ENCODE data around the gene EEIG2.
A peak's percentile ranks its signal among the peaks of the same experiment; 100 is the strongest.
"Not testable (repeated sequence)": the region's sequence is repeated elsewhere in the genome, so short reads cannot be mapped to it uniquely, and the experiment has no call there.

Gene EEIG2

DNA sequence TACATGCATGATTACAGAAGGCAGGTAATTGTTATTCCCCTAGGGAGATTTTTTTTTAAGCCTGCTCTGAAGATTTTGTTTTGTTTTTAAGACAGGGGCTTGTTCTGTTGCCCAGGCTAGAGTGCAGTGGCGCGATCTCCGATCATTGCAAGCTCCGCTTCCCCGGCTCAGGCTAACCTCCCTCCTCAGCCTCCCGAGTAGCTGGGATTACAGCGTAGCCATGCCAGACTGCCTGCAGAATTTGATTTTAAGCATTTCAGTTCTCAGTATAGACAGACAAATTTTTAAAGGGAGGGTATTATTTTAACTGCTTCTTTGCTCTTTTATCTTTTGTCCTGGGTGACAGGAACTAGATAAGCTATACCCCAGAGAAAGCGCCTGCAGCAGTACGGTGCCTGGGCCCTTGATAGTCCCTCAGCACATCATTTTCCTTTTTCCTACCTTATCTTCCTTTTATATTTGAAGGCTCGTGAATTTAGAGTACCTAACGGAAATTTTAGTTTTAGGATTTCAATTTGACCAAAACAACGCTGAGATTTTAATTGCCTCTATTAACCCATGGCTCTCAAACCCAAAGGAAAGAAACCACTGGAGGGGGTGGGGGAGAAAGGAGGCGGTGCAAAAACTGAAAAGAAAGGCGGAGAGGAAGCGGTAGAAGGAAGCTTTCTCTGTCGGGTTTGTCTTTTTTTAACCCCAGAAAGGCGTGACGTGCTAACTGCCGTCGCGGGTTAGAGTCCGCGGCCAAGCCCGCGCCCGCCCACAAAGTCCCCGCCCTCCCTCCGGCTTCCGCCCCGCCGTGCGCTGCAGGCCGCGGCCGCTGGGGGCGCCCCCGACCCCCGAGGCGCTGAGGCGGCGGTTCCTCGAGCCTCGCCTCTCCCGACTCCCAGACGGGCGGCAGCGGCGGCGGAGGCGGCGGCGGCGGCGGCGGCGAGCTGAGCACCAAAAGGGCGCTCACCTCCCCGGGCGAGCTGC is at the start of gene EEIG2:
Gene EEIG2, plus strand, starts transcription at position 886 of the 972 bp plus-strand sequence. CDS start 329 bp downstream, outside the sequence.
- peak; percentile 79 for DNase-seq

DNA sequence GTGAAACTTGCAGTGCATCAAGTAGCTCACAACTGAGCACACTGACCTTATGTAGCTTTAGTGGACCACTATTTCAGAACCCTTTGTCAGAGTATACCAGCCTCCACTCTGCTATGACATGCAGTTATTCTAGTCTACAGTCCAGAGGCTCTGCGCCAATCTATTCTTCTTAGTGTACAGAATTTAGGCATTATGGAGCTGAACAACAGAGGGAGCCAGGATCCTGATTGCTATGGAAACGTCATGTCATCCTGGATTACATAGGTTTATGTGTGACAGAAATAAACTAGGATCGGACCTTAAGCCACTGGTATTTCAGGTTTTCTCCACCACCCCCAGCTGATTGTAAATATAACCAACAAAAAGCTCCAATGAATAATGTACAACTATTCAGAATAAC is 48.1 kb upstream of the EEIG2 start:
- no peak for DNase-seq

DNA sequence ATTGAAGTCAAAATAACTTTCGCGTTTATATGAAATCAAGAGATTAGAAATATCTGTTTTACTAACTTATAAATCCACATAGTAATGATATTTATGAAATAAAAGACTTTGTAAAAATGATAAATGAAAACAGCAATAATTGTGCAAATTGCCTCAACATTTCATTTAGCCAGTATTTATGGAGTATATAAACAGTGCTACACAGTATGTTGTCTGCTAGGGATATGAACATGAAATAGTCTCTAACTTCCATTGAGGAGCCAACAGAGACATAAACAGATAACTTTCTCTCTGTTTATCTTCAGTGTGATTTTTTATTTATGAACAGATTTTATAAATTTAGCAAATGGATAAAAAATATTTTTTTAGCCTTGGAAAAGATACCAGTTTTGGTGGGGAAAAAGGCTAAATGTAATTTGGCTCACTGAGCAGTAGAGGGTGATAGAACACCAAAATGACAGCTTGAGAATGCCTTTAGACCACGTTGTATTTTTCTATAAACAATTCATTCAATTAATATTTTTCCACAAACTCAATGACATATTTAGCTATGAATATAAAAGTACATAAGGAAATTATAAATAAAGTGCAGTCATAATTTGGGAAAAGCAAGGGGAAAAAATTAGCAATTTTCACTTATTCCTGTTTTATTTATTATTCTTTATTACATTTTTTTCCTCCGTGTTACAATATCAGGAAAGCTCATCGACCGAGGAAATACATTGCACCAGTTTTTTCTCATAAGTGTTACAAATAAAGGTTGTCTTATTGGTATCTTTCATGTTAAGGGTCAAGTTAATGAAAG is 47.5 kb upstream of the EEIG2 start:
- peak; percentile 43 for DNase-seq

DNA sequence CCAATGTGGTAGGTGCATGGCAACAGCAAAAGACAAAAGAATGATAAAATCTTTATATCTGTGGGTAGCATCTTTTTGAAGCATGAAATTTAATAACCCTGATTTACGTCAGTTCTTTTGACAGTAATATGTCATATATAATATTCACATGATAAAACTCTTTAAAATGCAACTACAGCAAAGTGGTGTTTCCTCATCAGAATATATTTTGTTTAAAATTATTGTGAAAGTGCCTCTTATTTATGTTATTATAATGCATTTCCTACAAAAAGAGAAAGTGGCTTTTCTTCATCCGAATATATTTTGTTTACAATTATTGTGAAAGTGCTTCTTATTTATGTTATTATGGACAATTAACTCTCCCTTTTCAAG is 46.9 kb upstream of the EEIG2 start:
- DNase-seq: no peak

DNA sequence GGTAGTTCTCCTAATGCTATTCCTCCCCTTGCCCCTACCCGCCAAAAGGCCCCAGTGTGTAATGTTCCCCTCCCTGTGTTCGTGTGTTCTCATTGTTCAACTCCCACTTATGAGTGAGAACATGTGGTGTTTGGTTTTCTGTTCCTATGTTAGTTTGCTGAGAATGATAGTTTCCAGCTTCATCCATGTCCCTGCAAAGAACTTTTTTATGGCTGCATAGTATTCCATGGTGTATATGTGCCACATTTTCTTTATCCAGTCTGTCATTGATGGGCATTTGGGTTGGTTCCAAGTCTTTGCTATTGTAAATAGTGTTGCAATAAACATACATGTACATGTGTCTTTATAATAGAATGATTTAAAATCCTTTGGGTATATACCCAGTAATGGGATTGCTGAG is 46.0 kb upstream of the EEIG2 start:
- not testable (repeated sequence) for DNase-seq

DNA sequence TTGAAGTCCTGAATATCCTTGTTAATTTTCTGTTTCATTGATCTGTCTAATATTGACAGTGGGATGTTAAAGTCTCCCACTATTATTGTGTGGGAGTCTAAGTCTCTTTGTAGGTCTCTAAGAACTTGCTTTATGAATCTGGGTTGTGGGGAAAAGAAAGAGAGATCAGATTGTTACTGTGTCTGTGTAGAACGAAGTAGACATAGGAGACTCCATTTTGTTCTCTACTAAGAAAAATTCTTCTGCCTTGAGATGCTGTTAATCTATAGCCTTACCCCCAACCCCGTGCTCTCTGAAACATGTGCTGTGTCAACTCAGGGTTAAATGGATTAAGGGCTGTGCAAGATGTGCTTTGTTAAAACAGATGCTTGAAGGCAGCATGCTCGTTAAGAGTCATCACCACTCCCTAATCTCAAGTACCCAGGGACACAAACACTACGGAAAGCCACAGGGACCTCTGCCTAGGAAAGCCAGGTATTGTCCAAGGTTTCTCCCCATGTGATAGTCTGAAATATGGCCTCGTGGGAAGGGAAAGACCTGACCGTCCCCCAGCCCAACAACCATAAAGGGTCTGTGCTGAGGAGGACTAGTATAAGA is 42.5 kb upstream of the EEIG2 start:
- DNase-seq: not testable (repeated sequence)

DNA sequence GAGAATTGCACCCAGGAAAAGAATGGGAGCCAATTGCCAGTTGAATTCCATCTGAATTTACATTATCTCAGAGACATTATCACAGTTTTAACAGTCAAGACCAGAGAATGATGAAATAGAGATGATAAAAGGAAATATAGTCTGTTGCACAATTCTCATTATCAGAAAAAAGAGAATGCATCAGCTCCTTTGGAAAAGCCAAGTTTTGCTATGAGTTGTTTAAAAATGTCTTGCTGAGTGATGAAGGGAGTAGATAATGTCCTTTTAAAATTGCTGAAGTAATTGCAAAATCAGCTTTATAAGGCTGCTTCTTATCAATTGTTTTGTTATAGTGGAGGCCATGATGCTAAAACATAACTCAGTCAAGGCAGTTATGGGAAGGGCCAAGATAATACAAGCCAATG is 37.9 kb upstream of the EEIG2 start:
- no peak for DNase-seq

DNA sequence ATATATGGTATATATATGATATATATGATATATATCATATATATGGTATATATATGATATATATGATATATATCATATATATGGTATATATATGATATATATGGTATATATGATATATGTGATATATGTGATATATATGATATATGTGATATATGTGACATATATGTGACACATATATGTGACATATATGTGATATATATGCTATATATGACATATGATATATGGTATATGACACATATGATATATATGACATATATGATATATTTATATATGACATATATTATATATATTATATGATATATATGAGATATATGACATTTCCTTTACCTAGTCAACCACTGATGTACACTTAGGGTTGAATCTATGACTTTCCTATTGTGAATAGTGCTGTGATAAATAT is 36.1 kb upstream of the EEIG2 start:
- no peak for DNase-seq

DNA sequence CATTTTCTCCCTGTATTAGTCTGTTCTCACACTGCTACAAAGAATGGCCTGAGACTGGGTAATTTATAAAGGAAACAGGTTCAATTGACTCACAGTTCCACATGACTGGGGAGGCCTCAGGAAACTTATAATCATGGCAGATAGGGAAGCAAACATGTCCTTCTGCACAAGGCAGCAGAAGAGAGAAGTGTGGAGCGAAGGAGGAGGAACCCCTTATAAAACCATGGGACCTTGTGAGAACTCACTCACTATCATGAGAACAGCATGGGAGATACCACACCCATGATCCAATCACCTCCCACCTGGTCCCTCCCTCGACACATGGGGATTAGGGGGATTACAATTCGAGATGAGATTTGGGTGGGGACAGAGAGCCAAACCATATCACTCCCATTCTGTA is 35.2 kb upstream of the EEIG2 start:
- DNase-seq: no peak

DNA sequence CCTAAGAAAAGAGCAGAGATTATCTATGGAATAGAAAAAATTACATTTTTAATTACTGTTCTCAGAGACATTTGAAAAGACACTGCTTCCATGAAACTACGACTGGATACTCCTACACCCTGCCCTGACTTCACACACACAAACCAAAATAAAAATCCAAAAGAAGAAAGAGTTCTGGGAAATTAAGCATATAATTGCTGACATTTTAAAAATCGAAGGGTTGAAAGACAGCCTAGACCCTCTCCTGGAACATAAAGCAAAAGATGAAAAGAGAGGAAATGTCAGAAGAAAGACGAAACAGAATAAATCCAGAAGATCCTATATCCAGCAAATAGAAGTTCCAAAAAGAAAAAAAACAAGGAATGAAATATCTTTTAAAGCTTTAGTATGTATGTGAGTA is 32.8 kb upstream of the EEIG2 start:
- no peak for DNase-seq

DNA sequence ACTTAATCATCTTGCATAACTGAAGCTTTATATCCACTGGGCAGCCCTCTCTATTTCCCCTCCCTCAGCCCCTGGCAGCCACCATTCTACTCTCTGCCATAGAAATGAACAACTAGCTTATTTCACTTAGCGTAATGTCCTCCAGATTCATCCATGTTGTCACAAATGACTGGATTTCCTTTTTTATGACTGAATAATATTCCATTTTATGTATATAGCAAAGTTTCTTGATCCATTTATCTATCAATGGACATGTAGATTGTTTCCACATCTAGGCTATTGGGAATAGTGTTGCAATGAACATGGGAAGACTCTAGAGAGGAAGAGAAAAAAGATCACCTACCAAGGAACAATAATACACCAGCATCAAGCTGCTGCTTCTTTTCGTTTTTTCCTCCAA is 32.1 kb upstream of the EEIG2 start:
- DNase-seq: no peak

DNA sequence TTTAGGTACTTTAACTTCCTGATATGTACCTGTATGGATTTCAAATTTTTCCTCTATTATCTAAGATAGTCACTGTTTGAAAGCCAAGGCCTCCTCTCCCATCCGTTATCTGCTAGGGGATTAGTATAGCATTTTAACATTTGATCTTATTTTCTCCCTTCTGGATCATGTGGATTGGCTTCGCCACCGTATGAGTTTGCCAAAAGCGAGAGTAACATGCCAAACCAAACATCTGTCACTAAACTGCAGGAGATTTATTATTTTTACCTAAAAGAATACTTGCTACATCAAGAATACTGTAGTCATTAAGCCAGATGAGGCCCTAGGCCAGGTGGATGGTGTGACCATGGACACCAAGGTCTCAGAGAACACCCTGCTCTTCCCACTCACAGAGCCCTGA is 28.5 kb upstream of the EEIG2 start:
- DNase-seq: no peak

DNA sequence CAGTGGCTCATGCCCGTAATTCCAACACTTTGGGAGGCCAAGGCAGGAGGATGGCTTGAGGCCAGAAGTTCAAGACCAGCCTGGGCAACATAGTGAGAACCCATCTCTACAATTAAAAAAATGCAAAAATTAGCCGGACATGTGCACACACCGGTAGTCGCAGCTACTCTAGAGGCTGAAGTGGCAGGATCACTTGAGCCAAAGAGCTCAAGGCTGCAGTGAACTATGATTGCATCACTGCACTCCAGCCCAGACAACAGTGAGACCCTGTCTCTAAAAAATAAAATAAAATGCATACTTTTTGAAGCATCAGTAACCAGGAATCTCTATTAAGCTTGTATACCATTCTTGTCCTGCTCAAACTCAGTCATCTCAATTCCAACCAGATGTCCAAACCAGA is 27.2 kb upstream of the EEIG2 start:
- no peak for DNase-seq

DNA sequence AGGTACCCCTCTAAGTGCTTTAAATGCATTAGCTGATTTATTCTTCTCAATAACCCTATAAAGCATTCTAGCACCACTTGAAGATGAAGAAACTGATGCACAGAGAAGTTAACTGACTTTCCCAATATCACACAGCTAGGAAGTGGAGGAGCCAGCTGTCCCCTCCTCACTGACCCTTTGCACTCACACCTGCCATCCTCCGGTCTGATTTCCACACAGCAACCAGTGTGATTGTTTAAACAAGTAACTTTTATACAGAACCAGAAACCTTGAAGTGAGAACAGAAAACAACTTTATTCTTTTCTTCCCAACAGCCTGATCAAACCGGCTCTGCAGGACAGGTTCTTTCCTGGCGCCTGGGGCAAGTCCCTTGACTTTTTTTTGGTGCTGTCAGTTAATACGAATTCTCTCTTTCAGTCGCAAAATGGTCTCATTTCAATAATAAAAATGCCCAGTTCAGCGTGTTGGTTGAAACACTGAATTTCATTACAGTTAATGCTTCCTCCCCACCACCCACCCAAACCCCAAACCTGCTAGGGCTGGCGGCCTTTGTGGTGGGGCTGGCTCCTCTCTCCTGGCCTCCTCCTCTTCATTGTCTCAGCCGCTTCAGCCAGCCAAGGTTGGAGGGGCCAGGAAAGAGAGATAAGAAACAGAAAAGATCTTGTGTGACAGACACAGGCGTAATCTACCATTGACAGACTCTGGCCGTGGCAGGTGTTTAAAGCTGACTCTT is 26.4 kb upstream of the EEIG2 start:
- DNase-seq: no peak

DNA sequence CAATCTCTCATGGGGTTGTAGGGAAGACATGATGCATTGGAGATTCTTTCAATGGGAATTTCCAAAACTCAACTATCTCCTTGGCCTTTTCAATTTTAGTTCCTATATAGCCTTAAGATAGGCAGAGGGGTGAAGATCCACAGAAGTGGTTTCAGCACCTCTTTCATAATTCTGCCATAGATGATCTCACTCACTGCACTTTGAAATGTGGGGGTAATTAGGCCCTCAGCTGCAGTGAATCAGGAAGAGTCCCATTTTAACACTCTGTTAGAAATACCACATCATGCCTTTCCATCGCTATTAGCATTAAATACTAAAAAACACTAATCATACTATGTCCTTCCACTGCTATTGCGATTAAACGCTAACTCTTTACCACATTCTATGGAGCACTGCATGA is 25.1 kb upstream of the EEIG2 start:
- DNase-seq: no peak

DNA sequence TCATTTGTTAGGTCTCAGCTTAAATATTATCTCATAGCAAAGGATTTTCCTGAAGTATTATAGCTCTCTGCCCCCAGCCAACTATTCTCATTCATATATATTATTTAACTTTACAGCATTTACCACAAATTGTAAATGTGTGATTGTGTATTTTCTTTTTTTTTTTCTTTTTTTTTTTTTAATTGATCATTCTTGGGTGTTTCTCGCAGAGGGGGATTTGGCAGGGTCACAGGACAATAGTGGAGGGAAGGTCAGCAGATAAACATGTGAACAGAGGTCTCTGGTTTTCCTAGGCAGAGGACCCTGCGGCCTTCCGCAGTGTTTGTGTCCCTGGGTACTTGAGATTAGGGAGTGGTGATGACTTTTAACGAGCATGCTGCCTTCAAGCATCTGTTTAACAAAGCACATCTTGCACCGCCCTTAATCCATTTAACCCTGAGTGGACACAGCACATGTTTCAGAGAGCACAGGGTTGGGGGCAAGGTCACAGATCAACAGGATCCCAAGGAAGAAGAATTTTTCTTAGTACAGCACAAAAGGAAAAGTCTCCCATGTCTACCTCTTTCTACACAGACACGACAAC is 24.5 kb upstream of the EEIG2 start:
- DNase-seq: not testable (repeated sequence)

DNA sequence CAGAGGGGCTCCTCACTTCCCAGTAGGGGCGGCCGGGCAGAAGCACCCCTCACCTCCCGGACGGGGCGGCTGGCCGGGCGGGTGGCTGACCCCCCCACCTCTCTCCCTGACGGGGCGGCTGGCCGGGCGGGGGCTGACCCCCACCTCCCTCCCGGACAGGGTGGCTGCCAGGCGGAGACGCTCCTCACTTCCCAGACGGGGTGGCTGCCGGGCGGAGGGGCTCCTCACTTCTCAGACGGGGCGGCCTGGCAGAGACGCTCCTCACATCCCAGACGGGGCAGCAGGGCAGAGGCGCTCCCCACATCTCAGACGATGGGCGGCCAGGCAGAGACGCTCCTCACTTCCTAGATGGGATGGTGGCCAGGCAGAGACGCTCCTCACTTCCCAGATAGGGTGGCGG is 23.9 kb upstream of the EEIG2 start:
- DNase-seq: not testable (repeated sequence)

DNA sequence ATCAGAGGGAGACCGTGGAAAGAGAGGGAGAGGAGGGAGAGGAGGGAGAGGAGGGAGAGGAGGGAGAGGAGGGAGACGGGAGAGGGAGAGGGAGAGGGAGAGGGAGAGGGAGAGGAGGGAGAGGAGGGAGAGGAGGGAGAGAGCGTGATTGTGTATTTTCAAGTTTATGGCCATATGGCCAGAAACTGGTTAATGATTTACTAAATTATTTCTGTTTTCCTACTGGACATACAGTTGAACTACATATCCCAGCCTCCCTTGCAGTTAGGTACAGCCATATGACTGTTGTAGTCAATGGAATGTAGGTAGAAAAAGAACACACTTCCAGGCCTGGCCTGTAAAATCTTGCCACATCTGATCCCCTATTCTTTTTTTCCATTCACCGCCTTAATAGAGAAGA is 23.1 kb upstream of the EEIG2 start:
- not testable (repeated sequence) for DNase-seq

DNA sequence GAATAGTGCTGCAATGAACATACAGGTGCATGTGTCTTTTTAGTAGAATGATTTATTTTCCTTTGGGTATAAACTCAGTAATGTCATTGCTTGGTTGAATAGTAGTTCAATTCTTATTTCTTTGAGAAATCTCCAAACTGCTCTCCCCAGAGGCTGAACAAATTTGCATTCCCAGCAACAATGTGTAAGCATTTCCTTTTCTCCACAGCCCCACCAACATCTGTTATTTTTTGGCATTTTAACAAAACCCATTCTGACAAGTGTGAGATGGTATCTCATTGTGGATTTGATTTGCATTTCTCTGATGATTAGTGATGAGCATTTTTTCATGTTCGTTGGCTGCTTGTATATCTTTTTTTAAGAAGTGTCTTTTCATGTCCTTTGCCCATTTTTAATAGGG is 21.9 kb upstream of the EEIG2 start:
- DNase-seq: no peak

DNA sequence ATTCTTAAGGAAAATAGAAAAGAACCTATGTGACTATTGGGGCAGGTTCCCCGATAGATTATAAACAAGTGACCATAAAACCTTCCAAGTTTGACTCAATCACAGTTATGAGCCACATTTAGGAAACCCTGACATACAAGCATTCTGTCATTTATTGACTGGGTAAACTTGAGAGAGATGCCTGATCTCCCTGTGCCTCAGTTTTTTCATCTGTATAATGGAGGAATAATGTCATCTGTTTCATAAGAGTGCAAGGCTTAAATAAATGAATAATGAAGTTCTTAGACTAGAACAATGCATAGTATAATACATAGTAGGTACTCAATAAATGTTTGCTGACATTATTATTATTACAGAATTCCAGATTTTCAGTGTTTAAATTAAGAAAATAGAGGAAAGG is 18.9 kb upstream of the EEIG2 start:
- DNase-seq: no peak

DNA sequence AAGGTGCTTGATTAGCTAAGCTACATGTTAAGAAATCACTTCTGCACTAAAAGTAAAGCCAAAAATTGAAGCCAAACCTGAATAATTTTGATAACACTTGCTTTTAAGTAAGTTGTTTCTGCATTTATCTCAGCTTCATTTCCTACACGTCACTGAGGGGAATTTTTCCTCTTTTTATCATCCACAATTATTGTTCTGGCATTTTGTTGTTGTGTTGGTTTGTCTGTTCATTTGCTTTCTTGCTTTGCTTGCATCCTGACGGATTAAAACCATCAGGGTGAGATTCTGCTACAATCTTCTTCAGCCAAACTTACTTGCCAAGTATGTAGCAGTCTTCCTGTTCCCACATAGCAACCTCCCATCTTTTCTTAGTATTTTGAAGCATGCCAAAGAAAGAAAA is 18.0 kb upstream of the EEIG2 start:
- no peak for DNase-seq

DNA sequence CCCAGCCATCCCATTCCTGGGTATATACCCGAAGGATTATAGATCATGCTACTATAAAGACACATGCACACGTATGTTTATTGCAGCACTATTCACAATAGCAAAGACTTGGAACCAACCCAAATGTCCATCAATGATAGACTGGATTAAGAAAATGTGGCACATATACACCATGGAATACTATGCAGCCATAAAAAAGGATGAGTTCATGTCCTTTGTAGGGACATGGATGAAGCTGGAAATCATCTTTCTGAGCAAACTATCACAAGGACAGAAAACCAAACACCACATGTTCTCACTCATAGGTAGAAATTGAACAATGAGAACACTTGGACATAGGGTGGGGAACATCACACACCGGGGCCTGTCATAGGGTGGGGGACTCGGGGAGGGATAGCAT is 12.4 kb upstream of the EEIG2 start:
- DNase-seq: not testable (repeated sequence)

All from NCI-H1092 treated with DMSO at 0.1 percent for 48 hours (cell line).